ENCODE measurements around the gene RPLP2. TPM values are rescaled to one million over a fixed set of nuclear protein-coding genes. Genes with fewer than 3 reads are reported as not detected.

The RPLP2 gene
- total RNA-seq, 1 experiment from 2014 or later: 1,150 TPM

DNA sequence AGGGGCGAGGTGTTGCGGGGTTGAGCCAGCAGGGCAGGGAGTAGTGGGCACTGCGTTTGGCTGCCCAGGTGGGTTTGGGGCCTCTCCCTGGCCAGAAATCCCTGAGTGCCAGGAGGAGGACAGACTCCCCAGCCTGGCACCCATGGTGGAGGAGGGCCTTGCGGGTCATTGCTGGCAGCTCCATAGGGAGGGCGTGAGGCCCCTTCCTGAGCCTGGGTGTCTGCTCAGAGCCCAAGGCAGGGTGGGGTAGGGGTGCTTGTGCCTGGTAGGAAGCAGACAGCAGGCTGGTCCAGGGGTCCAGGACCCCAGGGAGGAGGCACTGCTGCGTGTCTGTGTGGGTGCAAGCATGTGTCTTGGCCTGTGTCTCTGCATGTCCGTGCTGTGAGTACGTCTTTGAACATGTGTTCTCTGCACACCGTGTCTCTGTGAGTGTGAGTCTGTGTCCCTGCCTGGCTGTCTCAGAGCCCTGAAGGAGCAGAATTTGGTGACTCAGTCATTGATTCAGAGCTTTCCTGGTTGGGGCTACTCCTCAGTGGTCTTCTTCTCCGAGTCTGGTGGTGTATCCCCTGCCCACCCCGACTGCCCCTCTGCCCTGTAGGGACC lies 36.8 kb downstream of the RPLP2 start:
- peaks cover 4% of the 10 kb centered on the region; the same call in 1 of the 2 replicates for H3K36me3 ChIP-seq
- no peaks in the 10 kb centered on the region for H3K9me3 ChIP-seq (replicated peaks)
- DNase-seq: no peak
- H3K27ac ChIP-seq: no peak overlapping the region
- H3K27me3 ChIP-seq: no peaks in the 10 kb centered on the region
- peaks cover 20% of the 10 kb centered on the region for H3K4me1 ChIP-seq
- H3K4me3 ChIP-seq: no peak overlapping the region

DNA sequence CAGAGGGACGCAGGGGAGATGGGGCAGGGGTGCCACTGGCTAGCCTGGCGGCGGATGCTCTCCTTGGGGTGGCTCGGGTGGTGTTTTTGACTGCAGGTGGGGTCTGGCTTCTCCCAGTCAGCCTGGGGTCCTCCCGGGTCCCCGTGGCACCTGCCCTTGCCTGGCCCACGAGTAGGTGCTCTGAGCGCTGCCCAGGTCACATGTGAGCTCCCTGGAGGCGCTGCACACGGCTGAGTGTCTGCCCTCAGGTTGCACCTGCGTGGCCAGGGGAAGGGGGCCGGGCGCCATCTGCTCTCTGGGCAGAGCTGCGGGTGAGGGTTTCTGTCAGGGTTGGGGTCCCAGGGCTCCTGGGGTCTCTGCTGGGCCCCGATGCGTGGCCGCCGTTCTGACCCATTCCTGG lies 38.1 kb downstream of the RPLP2 start:
- no peak for DNase-seq
- H3K36me3 ChIP-seq: peaks cover 4% of the 10 kb centered on the region; the same call in 1 of the 2 replicates
- peaks cover 20% of the 10 kb centered on the region for H3K4me1 ChIP-seq
- H3K27ac ChIP-seq: no peak overlapping the region
- no peaks in the 10 kb centered on the region for H3K9me3 ChIP-seq (replicated peaks)
- H3K27me3 ChIP-seq: no peaks in the 10 kb centered on the region
- no peak overlapping the region for H3K4me3 ChIP-seq

DNA sequence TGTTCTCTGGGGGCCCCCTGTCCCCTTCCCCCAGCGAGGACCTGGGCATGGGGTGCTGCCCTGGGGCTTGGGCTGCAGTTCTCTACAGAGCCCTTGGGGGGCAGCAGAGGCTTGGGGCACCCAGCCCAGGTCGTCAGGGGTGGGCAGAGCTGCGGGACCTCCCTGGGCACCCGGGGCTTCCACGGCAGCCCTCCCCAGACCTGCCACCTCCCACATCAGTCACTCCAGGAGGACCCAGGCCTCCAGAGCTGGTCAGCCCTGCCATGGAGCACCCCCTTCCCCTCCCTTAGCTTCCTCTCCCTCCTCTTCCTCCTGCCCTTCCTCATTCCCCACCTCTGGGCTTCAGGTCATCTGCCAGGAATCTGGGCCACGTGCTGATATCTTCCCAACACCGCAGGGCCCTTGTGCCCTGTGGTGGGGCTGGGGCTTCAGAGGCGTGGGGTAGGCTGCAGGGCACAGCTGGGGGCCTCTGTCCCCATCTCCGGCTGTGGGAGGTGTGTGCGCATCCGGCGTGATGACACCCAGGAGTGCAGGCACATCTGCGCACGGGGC lies 38.7 kb downstream of the RPLP2 start:
- Histone ChIP-seq H3K9me3 (replicated peaks) (no peaks in the 10 kb centered on the region), H3K27me3 (no peaks in the 10 kb centered on the region), H3K36me3 (peaks cover 4% of the 10 kb centered on the region; the same call in 1 of the 2 replicates), H3K27ac (no peak overlapping the region), H3K4me3 (no peak overlapping the region), H3K4me1 (peaks cover 20% of the 10 kb centered on the region)
- DNase-seq: peak in 1 of 2 experiments; percentile 49

DNA sequence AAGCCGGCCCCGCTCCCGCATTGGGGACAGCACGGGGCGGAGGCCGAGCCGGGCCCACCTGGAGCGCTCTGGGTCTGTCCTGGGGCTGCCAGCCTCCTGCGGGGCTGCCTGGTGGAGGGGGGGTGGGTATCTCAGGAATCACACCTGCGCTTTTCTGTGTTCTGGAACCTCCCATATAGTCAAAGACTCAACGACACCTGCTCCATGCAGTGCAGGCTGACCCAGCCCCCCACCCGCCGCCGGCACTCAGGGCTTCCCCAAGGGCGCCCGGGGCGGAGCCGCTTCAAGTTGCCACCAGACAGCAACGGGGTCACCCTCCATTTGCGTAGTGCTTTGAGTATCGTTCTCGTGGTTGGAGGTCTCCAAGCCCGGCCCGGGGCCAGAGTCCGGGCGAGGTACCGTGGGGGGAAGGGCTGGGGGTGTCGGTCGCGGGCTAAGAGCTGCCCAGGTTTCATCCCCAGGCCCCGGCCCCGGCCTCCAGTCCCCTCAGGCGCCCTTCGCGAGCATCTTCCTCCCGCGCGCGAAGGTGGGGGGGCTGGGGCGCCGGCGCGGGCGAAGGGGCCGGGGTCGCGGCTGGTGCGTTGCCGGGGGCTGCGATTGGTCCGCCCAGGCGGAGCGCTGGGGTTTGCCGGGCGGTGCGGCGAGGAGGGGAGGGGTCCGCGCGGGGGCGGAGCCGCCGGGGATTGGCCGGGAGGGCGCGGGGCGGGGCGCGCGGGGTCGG lies 39.5 kb downstream of the RPLP2 start:
- no peaks in the 10 kb centered on the region for H3K9me3 ChIP-seq (replicated peaks)
- no peak overlapping the region for H3K4me3 ChIP-seq
- H3K4me1 ChIP-seq: peaks cover 16% of the 10 kb centered on the region
- no peak overlapping the region for H3K27ac ChIP-seq
- H3K36me3 ChIP-seq: peaks cover 4% of the 10 kb centered on the region; the same call in 1 of the 2 replicates
- H3K27me3 ChIP-seq: no peaks in the 10 kb centered on the region
- DNase-seq: no peak

DNA sequence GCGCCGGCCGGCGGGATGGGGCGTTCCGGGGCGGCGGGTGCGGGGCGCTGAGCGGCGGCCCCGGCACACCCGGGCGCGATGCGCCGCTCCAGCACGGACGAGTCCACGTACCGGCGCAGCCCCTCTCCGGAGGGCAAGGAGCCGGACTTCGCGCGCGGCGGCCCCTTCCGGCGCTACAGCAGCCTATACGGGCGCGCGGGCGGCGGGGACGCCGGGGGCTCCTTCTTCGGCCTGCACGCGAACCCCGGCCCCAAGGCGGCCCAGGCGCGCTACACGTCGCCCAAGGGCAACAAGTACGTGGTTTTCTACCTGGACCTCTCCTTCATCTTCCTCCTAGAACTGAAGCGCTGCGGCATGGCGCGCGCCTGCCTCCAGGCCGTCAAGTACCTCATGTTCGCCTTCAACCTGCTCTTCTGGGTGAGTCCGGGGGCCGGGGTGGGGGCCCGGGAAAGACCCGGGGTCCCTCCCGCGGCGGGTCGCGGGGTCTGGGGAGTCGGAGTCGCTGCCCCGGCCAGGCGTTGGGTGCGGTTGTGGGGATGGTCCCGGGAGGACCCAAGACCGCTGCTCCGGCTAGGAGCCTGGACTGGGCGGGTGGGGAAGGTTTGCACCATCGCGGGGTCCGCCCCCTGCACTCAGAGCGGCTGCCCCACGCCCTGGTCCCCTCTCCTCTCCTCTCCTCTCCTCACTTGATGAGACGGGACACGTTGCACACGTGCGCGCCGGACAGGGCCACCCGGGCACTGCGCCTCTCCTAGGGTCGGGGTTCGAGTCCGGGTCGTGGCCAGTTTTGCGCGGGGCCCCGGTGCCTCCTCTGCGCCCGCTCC lies 40.4 kb downstream of the RPLP2 start:
- Histone ChIP-seq H3K4me3 (no peak overlapping the region), H3K27ac (no peak overlapping the region), H3K4me1 (peaks cover 11% of the 10 kb centered on the region), H3K27me3 (no peaks in the 10 kb centered on the region), H3K9me3 (replicated peaks) (no peaks in the 10 kb centered on the region), H3K36me3 (peaks cover 4% of the 10 kb centered on the region; the same call in 1 of the 2 replicates)
- no peak for DNase-seq

DNA sequence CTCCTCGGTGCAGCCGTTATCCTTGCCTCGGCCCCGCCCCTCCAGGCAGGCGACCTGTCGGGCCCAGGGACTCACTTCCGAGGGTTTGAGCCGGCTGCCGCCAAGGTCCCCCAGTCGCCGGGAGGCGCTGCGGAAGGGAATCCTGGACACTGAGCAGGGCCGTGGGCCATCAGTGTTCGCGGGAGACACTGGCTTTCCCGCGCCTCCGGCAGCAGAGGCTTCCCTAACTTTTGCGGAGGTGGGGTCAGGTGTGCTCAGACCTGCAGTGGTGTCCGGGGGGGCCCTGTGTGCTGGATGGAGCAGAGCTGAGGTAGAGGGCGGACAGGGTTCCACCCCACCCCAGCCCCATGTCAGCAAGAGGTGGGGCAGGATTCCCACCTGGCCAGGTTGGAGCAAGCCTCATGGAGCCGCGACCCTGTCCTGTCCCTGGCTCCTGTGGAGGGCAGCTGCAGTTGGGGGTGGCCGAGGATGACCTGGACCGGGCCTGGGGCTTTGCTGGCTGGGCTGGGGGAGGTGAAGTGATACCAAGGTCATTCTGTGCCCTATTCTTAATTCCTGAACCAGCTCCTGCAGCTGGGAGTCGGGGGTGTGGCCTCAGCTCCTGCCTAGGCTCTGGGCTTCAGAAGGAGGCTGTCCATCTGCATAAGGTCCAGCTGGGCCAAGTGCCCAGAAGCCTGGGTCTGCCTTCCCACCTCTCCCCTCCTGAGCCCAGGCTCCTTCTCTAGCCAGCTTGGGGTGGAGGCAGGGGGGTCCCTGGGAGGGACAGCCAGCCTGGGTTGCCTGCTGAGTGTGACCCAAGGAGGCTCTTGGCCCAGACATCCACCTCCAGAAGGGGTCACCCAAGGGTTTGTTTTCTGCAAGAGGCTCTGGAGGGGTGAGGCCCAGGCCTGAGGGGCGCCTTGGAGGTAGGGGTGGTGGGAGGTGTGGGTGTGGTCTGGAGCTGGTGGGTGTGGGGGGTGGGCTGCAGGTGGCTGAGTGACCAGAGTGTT lies 41.3 kb downstream of the RPLP2 start:
- DNase-seq: no peak
- H3K27ac ChIP-seq: no peak overlapping the region
- peaks cover 4% of the 10 kb centered on the region; the same call in 1 of the 2 replicates for H3K36me3 ChIP-seq
- H3K4me3 ChIP-seq: no peak overlapping the region
- H3K4me1 ChIP-seq: peaks cover 4% of the 10 kb centered on the region; the same call in 1 of the 2 replicates
- H3K27me3 ChIP-seq: no peaks in the 10 kb centered on the region
- H3K9me3 ChIP-seq (replicated peaks): no peaks in the 10 kb centered on the region

DNA sequence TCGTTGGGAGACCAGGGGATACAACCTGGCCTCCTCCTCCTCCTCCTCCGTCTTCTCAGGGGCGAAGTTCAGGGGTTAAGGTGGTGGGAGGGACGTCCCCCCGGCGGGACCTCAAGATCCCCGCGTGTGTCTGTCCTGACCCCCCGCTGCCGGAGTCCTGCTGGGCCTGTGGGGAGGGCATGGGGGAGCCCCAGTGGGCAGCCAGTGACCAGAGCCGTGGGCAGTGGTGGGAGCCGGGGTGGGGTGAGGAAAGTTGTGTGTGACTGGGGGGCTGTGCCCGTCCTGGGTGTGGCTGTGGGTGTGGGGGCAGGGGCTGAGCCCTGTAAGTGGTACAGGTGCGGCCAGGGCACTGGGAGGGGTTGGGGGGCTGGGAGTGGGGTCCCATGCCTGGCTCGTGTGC lies 43.0 kb downstream of the RPLP2 start:
- DNase-seq: no peak
- H3K36me3 ChIP-seq: peaks cover 4% of the 10 kb centered on the region; the same call in 1 of the 2 replicates
- no peak overlapping the region for H3K4me3 ChIP-seq
- no peaks in the 10 kb centered on the region for H3K9me3 ChIP-seq (replicated peaks)
- no peak overlapping the region for H3K27ac ChIP-seq
- no peaks in the 10 kb centered on the region for H3K27me3 ChIP-seq
- H3K4me1 ChIP-seq: peaks cover 7% of the 10 kb centered on the region; the same call in 1 of the 2 replicates

DNA sequence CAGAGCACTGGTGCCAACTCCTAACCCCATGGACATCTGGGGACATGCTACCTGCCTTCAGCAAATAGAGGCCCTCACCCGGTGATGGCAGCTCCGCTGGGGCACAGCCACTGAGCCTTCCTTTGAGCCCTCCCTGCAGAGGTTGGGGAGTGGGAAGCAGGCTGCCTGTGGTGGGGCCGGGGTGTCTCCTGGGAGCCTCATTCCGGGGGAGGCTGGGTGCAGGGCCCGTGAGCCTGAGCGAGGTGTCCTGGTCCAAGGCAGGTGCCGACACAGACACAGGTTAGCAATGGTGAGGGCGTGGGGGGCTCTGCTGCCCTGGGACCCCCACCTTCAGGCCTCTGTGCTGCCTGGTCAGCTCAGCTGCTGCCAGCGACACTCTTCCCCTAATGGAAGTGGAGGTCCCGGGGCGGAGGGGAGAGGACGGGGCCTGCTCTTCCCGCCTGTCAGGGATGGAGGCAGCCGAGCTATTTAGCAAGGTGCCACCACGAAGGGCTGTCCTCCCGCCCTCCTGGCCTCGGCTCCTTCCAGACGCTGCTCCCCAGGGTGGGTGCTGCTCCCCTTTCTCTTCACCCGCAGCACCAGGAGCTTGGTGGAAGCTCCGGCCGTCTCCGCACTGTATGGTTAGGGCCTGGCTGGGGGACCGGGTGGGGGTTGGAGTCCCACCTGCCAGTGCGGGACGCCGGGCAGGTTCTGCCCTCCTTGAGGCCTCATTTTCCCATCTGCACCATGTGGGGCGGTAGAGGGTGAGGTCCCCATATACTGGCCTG lies 44.1 kb downstream of the RPLP2 start:
- Histone ChIP-seq H3K27ac (no peak overlapping the region), H3K27me3 (no peaks in the 10 kb centered on the region), H3K4me1 (peaks cover 7% of the 10 kb centered on the region; the same call in 1 of the 2 replicates), H3K9me3 (replicated peaks) (no peaks in the 10 kb centered on the region), H3K36me3 (peaks cover under 1% of the 10 kb centered on the region; the same call in 1 of the 2 replicates), H3K4me3 (no peak overlapping the region)
- DNase-seq: no peak

DNA sequence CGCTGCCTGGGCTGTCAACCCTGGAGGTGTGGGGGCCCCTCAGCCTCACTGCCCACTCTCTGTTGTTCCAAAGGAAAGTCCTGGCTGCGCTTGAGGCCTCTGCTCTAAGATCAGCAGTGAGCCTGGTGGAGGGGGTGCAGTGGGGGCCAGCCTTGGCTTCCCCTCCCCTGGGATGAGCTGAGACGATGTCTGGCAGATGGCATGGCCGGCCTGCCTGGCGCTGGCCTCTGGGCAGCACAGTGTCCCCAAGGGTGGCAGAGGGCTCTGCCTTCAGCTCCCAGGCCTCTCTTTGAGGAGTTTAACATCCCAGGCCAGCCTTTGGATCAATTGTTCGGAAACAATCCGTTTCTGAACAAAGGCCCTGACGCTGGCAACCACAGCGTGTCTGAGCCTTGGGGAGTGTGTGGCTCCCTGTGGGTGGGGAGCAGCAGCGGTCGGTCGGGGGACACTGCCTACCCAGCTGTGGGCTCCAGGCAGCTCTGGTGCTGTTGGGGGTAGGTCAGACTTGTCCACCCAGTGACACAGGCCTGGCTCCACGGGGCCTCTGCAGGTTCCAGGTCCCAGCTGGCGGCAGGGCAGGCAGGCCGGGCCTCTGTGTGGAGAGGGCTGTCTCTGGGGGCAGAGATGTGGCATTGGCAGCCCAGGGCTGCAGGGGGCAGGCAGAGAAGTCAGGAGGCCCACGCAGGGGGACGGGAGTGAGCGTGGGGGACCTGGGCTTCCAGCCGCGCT lies 45.0 kb downstream of the RPLP2 start:
- H3K4me3 ChIP-seq: no peak overlapping the region
- no peak for DNase-seq
- H3K27me3 ChIP-seq: no peaks in the 10 kb centered on the region
- no peaks in the 10 kb centered on the region for H3K36me3 ChIP-seq
- H3K4me1 ChIP-seq: peaks cover 10% of the 10 kb centered on the region; the same call in 1 of the 2 replicates
- no peak overlapping the region for H3K27ac ChIP-seq
- no peaks in the 10 kb centered on the region for H3K9me3 ChIP-seq (replicated peaks)

DNA sequence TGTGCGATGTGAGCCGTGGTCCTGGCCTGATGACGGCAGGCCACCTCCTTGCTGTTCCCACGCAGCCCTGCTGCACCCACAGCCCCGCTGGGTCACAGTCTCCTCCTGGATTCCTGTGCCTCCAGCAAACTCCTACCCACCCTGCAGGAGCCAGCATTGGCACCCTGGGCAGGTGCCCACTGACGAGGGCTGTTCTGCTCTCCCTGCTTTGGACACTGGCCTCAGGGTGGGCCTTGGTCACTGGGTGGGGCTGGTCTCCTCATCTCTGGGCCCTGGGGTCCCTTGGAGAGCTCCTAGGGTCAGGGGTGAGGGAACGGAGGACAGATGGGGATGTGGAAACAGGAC lies 45.5 kb downstream of the RPLP2 start:
- H3K9me3 ChIP-seq (replicated peaks): no peaks in the 10 kb centered on the region
- no peak overlapping the region for H3K27ac ChIP-seq
- H3K4me1 ChIP-seq: peaks cover 16% of the 10 kb centered on the region; the same call in 1 of the 2 replicates
- H3K4me3 ChIP-seq: no peak overlapping the region
- H3K36me3 ChIP-seq: no peaks in the 10 kb centered on the region
- no peak for DNase-seq
- H3K27me3 ChIP-seq: no peaks in the 10 kb centered on the region

DNA sequence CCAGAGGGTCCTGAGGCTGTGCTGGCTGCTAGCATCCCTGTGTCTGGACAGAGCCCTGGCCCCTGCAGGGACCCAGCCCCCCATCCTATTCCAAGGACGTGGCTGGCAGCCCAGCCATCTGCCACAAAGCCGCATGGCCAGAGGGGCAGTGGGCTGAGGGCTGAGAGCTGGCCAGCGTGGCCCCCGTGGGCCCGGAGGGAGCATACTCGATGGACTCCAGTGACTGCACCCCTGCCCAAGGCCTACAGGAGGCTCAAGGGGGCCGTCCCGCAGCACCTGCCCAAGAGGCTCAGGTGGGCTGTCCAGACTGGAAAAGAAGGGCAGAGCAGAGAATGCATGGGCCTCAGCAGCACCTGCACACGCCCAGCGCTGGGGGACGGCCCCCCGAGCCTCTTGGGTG lies 46.0 kb downstream of the RPLP2 start:
- H3K27me3 ChIP-seq: no peaks in the 10 kb centered on the region
- H3K9me3 ChIP-seq (replicated peaks): no peaks in the 10 kb centered on the region
- DNase-seq: no peak
- no peak overlapping the region for H3K27ac ChIP-seq
- H3K4me3 ChIP-seq: no peak overlapping the region
- no peaks in the 10 kb centered on the region for H3K36me3 ChIP-seq
- H3K4me1 ChIP-seq: peaks cover 16% of the 10 kb centered on the region; the same call in 1 of the 2 replicates

DNA sequence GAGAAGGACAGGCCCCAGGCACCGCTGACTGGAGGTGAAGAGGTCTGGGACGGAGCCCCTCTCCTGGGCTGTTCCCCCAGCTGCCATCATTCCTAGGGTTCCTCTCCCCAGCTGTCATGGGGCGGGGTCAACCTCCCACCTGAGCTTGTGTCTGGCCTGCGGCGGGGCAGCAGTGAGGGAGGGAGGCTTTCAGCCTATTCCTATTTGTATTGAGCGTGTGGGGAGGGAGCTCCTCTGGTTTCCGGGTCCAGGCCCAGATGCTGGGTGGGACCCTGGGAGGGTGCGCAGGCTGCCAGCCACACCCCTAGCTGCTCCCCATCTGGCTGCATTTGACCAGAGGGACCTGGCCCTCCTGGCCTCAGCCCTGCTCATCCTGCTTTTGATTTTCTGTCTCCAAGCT lies 46.6 kb downstream of the RPLP2 start:
- no peak for DNase-seq
- H3K27me3 ChIP-seq: no peaks in the 10 kb centered on the region
- no peak overlapping the region for H3K27ac ChIP-seq
- no peak overlapping the region for H3K4me3 ChIP-seq
- H3K9me3 ChIP-seq (replicated peaks): no peaks in the 10 kb centered on the region
- peaks cover 22% of the 10 kb centered on the region for H3K4me1 ChIP-seq
- H3K36me3 ChIP-seq: no peaks in the 10 kb centered on the region
